Spinal cord (tissue), 10 donors: ENCODE results near the gene MC1R. TPM values are rescaled to one million over a fixed set of nuclear protein-coding genes. Genes with fewer than 3 reads are reported as not detected.
A peak's percentile ranks its signal among the peaks of the same experiment; 100 is the strongest.

Source experiments
- DNase-seq, 6 donors: peaks; one replicate each; pipeline versions ENCODE4 v3.0.0 to v3.0.0-alpha.2; 2013 to 2015; ENCODE audit warnings: low spot score in 6 of 6, low read depth in 4 of 6
- H3K27ac ChIP-seq: one replicate; pipeline ENCODE4 v1.5.1; 2013; ENCODE audit warnings: low read depth, low read length, control low read depth
- H3K27me3 ChIP-seq: one replicate; pipeline ENCODE4 v1.6.1; 2013; ENCODE audit warnings: low read length; ENCODE audit not compliant: control insufficient read depth, insufficient read depth
- H3K36me3 ChIP-seq: one replicate; pipeline ENCODE4 v1.6.1; 2013; ENCODE audit warnings: low read length; ENCODE audit not compliant: control insufficient read depth, insufficient read depth
- H3K4me1 ChIP-seq: one replicate; pipeline ENCODE4 v1.6.1; 2013; ENCODE audit warnings: low read length; ENCODE audit not compliant: control insufficient read depth, insufficient read depth
- H3K4me3 ChIP-seq: one replicate; pipeline ENCODE4 v1.5.1; 2013; ENCODE audit warnings: low read depth, low read length, control low read depth
- H3K9me3 ChIP-seq: one replicate; pipeline ENCODE4 v1.6.1; 2013; ENCODE audit warnings: low read length; ENCODE audit not compliant: control insufficient read depth, insufficient read depth
- WGBS: methylation state at CpG from one replicate; pipeline ENCODE4 v1.1.5; 2013; ENCODE audit warnings: missing lambda C conversion rate; ENCODE audit not compliant: insufficient coverage; 5-methylcytosine and 5-hydroxymethylcytosine counted together
- polyA plus RNA-seq, 2 donors: library from polyadenylated mRNA; unstranded; fragments of 120-200 nt; gene quantifications; one replicate each; pipeline ENCODE4 v1.2.1, GENCODE V29; 2013; ENCODE audit not compliant: insufficient read length in 2 of 2
- total RNA-seq, 2 donors: library from RNA; depleted of rRNA in 1 of 2; stranded (reverse); fragments of 120-200 nt in 1 of 2; fragments of >200 nt in 1 of 2; gene quantifications; one replicate each; pipeline versions ENCODE4 v1.2.3 to v1.2.4, GENCODE V29; 2013 to 2014
- donor health status: healthy.

The MC1R gene
- total and polyA plus RNA-seq, 4 donors = 2.2 to 13.3 (median 4.8) TPM

DNA sequence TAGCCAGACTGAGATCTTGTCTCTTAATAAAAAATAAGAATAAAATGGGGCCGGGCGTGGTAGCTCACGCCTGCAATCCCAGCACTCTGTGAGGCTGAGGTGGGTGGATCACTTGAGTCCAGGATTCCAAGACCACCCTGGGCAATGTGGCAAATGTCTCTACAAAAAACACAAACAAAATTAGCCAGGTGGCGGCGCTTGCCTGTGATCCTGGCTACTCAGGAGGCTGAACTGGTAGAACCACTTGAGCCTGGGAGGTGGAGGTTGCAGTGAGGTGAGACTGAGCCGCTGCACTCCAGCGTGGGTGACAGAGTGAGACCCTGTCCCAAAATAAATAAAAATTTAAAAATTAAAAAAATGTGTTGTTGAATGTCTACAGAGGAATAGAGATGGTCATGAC is 27.0 kb downstream of the MC1R start:
- Histone ChIP-seq H3K4me3 (no peak overlapping the region), H3K9me3 (no peaks in the 10 kb centered on the region), H3K27ac (no peak overlapping the region), H3K4me1 (peaks cover 24% of the 10 kb centered on the region), H3K27me3 (no peaks in the 10 kb centered on the region), H3K36me3 (peaks cover 10% of the 10 kb centered on the region)
- no peak for DNase-seq
- 81% methylated on average over 3 of the region's 7 CpGs for WGBS

GRCh38 chr16:89946515-89946914 is 27.9 kb downstream of the MC1R start:
- Histone ChIP-seq H3K27ac (no peak overlapping the region), H3K4me3 (no peak overlapping the region), H3K9me3 (no peaks in the 10 kb centered on the region), H3K4me1 (peaks cover 24% of the 10 kb centered on the region), H3K27me3 (no peaks in the 10 kb centered on the region), H3K36me3 (peaks cover 7% of the 10 kb centered on the region)
- DNase-seq = no peak
- WGBS = 77% methylated on average over 4 of the region's 5 CpGs

DNA sequence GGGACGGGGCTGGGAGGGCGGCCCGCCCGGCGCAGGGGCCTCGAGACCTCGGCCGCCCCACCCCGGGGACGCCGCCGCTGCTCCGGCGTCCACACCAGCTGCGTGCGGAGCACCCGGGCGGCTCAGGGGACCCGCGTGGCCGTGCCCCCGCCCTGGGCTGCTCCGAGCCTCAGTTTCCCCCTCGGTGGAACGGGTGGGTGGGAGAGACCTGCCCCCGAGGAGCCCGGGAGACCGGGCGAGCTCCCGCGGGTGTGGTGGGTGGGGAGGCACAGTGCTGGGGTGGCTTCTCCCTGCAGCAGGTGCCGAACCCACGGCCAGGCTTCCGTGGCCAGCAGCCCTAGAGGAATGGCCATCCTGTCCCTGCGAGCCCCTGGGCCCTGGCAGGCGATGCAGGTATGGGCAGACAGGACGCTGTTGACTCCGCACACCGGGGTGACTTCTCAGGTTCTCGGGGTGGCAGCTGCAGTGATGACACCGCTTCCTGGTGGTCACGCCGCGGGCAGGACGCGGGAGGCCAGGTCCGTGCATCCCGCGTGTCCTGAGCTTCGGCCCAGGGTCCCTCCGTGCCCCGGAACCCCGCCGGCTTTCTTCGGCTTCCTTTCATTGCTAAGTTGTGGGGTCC is 30.6 kb downstream of the MC1R start:
- H3K4me3 ChIP-seq = peak overlapping the region; percentile 52
- DNase-seq = no peak
- WGBS = 29% methylated on average over 53 of the region's 55 CpGs
- no peaks in the 10 kb centered on the region for H3K9me3 ChIP-seq
- H3K4me1 ChIP-seq = peaks cover 24% of the 10 kb centered on the region
- no peaks in the 10 kb centered on the region for H3K27me3 ChIP-seq
- H3K36me3 ChIP-seq = peaks cover 21% of the 10 kb centered on the region
- H3K27ac ChIP-seq = no peak overlapping the region

GRCh38 chr16:89949756-89950155 is 31.1 kb downstream of the MC1R start:
- Histone ChIP-seq H3K27me3 (no peaks in the 10 kb centered on the region), H3K4me1 (peaks cover 24% of the 10 kb centered on the region), H3K27ac (no peak overlapping the region), H3K9me3 (no peaks in the 10 kb centered on the region), H3K36me3 (peaks cover 27% of the 10 kb centered on the region), H3K4me3 (peak overlapping the region; percentile 52)
- 64% methylated on average over 11 of the region's 12 CpGs for WGBS
- no peak for DNase-seq

DNA sequence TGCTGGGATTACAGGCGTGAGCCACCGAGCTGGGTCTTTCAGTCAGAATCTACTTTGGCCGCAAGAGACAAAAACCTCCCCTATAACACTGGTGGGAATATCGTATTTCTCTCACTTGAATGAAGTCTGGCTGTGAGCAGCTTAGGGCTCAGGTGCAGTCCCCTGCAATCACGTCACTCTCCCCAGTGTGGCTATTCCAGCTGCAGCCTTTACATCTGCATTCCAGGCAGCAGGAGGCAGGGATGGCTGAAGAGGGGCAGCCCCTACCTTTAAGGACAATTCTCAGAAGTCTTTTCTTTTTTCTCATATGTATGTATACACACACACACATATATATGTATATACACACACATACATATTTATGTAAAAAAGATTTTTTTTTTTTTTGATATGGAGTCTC is 32.8 kb downstream of the MC1R start:
- Histone ChIP-seq H3K4me3 (no peak overlapping the region), H3K36me3 (peaks cover 43% of the 10 kb centered on the region), H3K9me3 (no peaks in the 10 kb centered on the region), H3K27ac (no peak overlapping the region), H3K4me1 (peaks cover 24% of the 10 kb centered on the region), H3K27me3 (no peaks in the 10 kb centered on the region)
- WGBS = 94% methylated on average over 3 of the region's 5 CpGs
- DNase-seq = no peak

DNA sequence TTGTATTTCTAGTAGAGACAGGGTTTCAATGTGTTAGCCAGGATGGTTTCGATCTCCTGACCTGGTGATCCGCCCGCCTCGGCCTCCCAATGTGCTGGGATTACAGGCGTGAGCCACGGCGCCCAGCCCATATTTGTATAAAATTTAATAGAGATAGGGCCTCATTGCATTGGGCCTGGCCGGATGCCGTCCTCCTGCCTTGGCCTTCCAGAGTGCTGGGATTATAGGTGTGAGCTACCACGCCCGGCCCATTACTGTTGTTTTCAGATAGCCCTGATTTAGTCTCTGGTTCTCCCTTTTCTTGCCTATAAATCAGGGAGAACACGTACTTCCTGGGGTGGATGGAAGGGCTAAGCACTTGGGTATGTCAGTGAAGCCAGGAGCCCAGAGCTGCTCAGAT is 33.4 kb downstream of the MC1R start:
- no peak for DNase-seq

GRCh38 chr16:89952551-89952950 is 33.9 kb downstream of the MC1R start:
- no peaks in the 10 kb centered on the region for H3K27me3 ChIP-seq
- H3K27ac ChIP-seq = no peak overlapping the region
- no peaks in the 10 kb centered on the region for H3K9me3 ChIP-seq
- DNase-seq = no peak
- H3K4me3 ChIP-seq = no peak overlapping the region
- WGBS = 95% methylated on average over 6 of the region's 6 CpGs
- peaks cover 22% of the 10 kb centered on the region for H3K4me1 ChIP-seq
- peaks cover 53% of the 10 kb centered on the region for H3K36me3 ChIP-seq

More for the DNA sequence above, 33.4 kb downstream of the MC1R start:
- H3K36me3 ChIP-seq = peaks cover 48% of the 10 kb centered on the region
- 92% methylated on average over 10 of the region's 12 CpGs for WGBS
- peaks cover 24% of the 10 kb centered on the region for H3K4me1 ChIP-seq
- no peak overlapping the region for H3K27ac ChIP-seq
- no peaks in the 10 kb centered on the region for H3K9me3 ChIP-seq
- no peak overlapping the region for H3K4me3 ChIP-seq
- H3K27me3 ChIP-seq = no peaks in the 10 kb centered on the region

DNA sequence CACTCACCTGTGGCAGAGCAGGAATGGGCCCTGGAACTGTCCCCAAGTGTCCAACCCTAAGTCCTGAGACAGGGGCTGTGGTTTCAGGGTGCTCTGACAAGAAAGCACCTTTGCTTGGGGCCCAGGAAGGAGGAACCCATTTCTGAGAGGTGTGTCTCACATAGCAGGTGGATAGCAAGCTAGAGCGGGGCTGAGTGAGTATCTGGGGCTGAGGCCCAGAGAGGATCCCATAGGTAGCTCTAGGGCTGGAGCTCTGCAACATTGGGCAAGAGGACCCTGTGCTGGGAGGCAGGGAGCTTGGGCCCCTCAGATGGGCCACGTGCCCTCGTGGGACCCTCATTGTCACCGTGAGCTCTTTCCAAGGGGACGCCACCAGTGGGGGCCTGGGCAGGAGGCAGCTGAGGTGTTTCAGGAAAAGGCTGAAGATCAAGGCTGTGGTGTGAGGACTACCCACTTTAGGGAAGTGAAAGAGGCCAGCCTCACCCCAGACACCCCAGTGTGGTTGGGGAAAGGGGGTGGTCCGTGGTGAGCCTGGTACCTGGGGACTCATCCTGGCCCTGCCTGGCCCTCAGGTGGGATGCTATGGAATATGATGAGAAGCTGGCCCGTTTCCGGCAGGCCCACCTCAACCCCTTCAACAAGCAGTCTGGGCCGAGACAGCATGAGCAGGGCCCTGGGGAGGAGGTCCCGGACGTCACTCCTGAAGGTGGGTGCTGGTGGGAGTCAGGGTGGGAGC is 35.2 kb downstream of the MC1R start:
- peaks cover 14% of the 10 kb centered on the region for H3K4me1 ChIP-seq
- no peaks in the 10 kb centered on the region for H3K9me3 ChIP-seq
- H3K4me3 ChIP-seq = no peak overlapping the region
- DNase-seq = no peak
- WGBS = 98% methylated on average over 7 of the region's 11 CpGs
- no peak overlapping the region for H3K27ac ChIP-seq
- peaks cover 66% of the 10 kb centered on the region for H3K36me3 ChIP-seq
- no peaks in the 10 kb centered on the region for H3K27me3 ChIP-seq

GRCh38 chr16:89954462-89954861 is 35.8 kb downstream of the MC1R start:
- no peaks in the 10 kb centered on the region for H3K27me3 ChIP-seq
- no peak for DNase-seq
- H3K9me3 ChIP-seq = no peaks in the 10 kb centered on the region
- H3K4me3 ChIP-seq = no peak overlapping the region
- no peak overlapping the region for H3K27ac ChIP-seq
- H3K36me3 ChIP-seq = peaks cover 72% of the 10 kb centered on the region
- peaks cover 9% of the 10 kb centered on the region for H3K4me1 ChIP-seq
- 96% methylated on average over 15 of the region's 15 CpGs for WGBS
